Glutamatergic neuron (in vitro differentiated cells): Measurements from ENCODE around the gene FBN2. TPM values are rescaled to one million over a fixed set of nuclear protein-coding genes. Genes with fewer than 3 reads are reported as not detected.

ENCODE experiments used
- DNase-seq: peaks from one replicate; pipeline ENCODE4 v3.0.0; 2022
- H3K27ac Mint-ChIP-seq: one replicate; pipeline ENCODE4 v1.8.0; 2020; ENCODE audit warnings: mild to moderate bottlenecking, mixed read lengths, inconsistent platforms; ENCODE audit not compliant: unreplicated experiment
- H3K27me3 Mint-ChIP-seq: one replicate; pipeline ENCODE4 v1.8.0; 2020; ENCODE audit warnings: mild to moderate bottlenecking, moderate library complexity, mixed read lengths, inconsistent platforms; ENCODE audit not compliant: unreplicated experiment
- H3K36me3 Mint-ChIP-seq: one replicate; pipeline ENCODE4 v1.8.0; 2020; ENCODE audit warnings: mild to moderate bottlenecking, mixed read lengths, inconsistent platforms; ENCODE audit not compliant: unreplicated experiment
- H3K4me1 Mint-ChIP-seq: one replicate; pipeline ENCODE4 v1.8.0; 2020; ENCODE audit warnings: mild to moderate bottlenecking, low read depth, mixed read lengths, inconsistent platforms; ENCODE audit not compliant: unreplicated experiment
- H3K4me3 Mint-ChIP-seq: one replicate; pipeline ENCODE4 v1.8.0; 2020; ENCODE audit warnings: mild to moderate bottlenecking, mixed read lengths, inconsistent platforms; ENCODE audit not compliant: unreplicated experiment
- H3K9me3 Mint-ChIP-seq: one replicate; pipeline ENCODE4 v1.8.0; 2020; ENCODE audit warnings: mild to moderate bottlenecking, moderate library complexity, mixed read lengths, inconsistent platforms; ENCODE audit not compliant: unreplicated experiment
- total RNA-seq: library from RNA; stranded (reverse); fragmentation: NEBNext Ultra II Directional; extraction: Animal tissue kit (Norgen Biotek cat#: 25700); gene quantifications from one replicate; pipeline ENCODE4 v1.2.1, GENCODE V29; 2021; ENCODE audit not compliant: unreplicated experiment
- TF ChIP-seq, protein P1 (sequence below): fragments of 200-600 bp; sonication (generic); IDR thresholded peaks from one replicate; pipeline ENCODE4 v1.5.0; 2021; ENCODE audit not compliant: partially characterized antibody, unreplicated experiment

The FBN2 gene
- total RNA-seq, 1 donor from 2014 or later: 0.86 TPM

DNA sequence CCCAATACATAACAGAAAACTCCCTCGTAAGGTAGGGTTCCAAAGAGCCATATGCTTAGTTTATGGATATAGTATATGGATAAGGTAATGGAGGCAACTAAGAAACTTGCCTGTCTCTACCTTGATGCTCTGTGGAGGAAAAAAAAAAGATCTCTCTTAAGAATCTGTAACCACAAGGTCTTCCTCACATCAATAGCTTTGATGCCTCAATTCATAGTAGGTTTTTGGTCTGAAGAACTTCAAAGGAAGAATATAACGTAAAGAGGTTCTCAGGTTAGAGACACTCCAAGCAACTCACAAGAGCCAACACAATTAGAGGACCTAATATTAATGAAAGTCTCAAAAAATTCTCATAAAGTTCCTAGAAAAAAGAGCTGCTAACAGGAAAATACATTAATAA, 140.2 kb downstream of the FBN2 start:
- no peaks in the 10 kb centered on the region for H3K9me3 Mint-ChIP-seq
- H3K27ac Mint-ChIP-seq: no peak overlapping the region
- H3K4me3 Mint-ChIP-seq: no peak overlapping the region
- DNase-seq: no peak
- no peaks in the 10 kb centered on the region for H3K27me3 Mint-ChIP-seq
- H3K36me3 Mint-ChIP-seq: no peaks in the 10 kb centered on the region
- H3K4me1 Mint-ChIP-seq: no peaks in the 10 kb centered on the region
- TF ChIP-seq, protein P1, sequence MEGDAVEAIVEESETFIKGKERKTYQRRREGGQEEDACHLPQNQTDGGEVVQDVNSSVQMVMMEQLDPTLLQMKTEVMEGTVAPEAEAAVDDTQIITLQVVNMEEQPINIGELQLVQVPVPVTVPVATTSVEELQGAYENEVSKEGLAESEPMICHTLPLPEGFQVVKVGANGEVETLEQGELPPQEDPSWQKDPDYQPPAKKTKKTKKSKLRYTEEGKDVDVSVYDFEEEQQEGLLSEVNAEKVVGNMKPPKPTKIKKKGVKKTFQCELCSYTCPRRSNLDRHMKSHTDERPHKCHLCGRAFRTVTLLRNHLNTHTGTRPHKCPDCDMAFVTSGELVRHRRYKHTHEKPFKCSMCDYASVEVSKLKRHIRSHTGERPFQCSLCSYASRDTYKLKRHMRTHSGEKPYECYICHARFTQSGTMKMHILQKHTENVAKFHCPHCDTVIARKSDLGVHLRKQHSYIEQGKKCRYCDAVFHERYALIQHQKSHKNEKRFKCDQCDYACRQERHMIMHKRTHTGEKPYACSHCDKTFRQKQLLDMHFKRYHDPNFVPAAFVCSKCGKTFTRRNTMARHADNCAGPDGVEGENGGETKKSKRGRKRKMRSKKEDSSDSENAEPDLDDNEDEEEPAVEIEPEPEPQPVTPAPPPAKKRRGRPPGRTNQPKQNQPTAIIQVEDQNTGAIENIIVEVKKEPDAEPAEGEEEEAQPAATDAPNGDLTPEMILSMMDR: no peak

DNA sequence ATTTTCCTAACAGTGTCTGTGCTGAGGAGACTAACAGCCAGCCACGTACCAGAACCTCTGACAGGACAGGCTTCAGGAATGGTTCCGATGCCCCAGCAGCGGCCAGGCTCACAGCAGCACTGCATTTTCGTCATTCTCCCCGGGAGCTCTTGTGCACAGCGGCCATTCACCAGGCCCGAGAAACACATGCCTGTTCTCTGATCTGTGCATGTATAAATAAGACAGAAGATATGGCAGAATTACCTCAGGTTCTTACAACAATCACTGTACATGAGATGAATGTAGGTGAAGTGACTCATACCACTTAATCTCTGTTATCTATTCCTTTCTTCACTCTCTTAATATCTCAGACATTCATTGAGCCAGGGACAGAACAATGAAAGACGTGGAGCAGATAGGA, 143.0 kb downstream of the FBN2 start:
- H3K27ac Mint-ChIP-seq: no peak overlapping the region
- no peaks in the 10 kb centered on the region for H3K9me3 Mint-ChIP-seq
- no peak overlapping the region for H3K4me3 Mint-ChIP-seq
- TF ChIP-seq, protein P1: no peak
- no peaks in the 10 kb centered on the region for H3K27me3 Mint-ChIP-seq
- DNase-seq: no peak
- no peaks in the 10 kb centered on the region for H3K4me1 Mint-ChIP-seq
- H3K36me3 Mint-ChIP-seq: no peaks in the 10 kb centered on the region

DNA sequence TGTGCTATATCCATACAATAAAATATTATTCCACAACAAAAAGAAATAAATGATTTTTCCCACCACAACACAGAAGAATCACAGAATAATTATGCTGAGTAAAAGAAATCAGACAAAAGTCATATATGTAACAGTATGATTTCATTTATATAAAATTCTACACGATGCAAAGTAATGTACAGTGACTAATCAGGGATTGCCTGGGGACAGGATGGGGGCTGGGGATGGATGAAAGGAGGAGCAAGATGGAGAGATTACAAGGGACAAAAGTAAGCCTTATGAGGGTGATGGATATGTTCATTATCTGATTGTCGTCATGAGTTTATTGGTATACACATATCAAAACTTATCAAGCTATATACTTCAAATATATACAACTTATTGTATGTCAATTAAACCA, 154.0 kb downstream of the FBN2 start:
- Mint-ChIP-seq H3K36me3 (no peaks in the 10 kb centered on the region), H3K27me3 (peaks cover 2% of the 10 kb centered on the region), H3K27ac (no peak overlapping the region), H3K9me3 (no peaks in the 10 kb centered on the region), H3K4me3 (no peak overlapping the region), H3K4me1 (peaks cover 1% of the 10 kb centered on the region)
- TF ChIP-seq, protein P1: no peak
- no peak for DNase-seq

DNA sequence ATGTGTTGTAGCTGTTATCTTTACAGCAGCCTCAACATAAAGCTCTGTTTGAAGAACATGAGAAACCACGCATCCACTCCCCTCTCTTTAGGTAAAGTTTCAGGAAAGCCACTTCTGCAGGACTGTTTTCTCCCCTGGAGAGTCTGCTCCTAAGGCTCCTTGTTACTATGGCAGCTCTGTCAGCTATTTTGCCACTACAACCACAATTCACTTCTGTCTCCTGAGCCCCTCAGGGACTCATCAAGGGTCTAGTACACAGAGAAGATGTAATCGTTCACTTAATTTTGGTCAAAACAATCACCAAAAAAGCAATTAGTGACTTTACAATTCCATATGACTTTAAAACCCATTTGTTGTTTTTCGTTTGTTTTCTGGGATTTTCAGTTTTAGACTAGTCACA, 157.7 kb downstream of the FBN2 start:
- H3K9me3 Mint-ChIP-seq: no peaks in the 10 kb centered on the region
- TF ChIP-seq, protein P1: no peak
- H3K36me3 Mint-ChIP-seq: no peaks in the 10 kb centered on the region
- H3K4me3 Mint-ChIP-seq: no peak overlapping the region
- H3K27me3 Mint-ChIP-seq: no peaks in the 10 kb centered on the region
- peaks cover 1% of the 10 kb centered on the region for H3K4me1 Mint-ChIP-seq
- no peak overlapping the region for H3K27ac Mint-ChIP-seq
- no peak for DNase-seq

DNA sequence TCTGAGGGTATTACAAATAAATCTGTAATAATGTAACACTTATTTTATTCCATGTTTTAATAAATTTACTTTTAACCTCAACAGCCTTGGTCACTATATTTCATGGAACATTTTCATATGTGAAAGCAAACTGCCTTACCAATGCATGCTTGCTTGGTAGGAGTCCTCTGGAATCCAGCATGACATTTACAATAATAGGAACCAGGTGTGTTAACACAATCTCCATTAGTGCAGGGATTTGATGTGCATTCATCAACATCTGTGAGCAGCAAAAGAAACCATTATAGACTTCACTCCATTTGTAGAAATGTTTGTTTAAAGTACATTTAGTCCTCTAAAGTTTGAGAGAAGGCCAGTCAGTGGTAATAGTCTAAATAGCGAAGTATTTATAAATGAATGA, 159.4 kb downstream of the FBN2 start:
- DNase-seq: no peak
- H3K4me1 Mint-ChIP-seq: peaks cover 1% of the 10 kb centered on the region
- H3K36me3 Mint-ChIP-seq: no peaks in the 10 kb centered on the region
- H3K4me3 Mint-ChIP-seq: no peak overlapping the region
- no peaks in the 10 kb centered on the region for H3K9me3 Mint-ChIP-seq
- TF ChIP-seq, protein P1: no peak
- H3K27me3 Mint-ChIP-seq: no peaks in the 10 kb centered on the region
- H3K27ac Mint-ChIP-seq: no peak overlapping the region
